GM23338 (cell line): ENCODE data around the gene RNF19B. TPM values are rescaled to one million over a fixed set of nuclear protein-coding genes. Genes with fewer than 3 reads are reported as not detected.

Experiments
- EZH2 ChIP-seq: fragments of 200-600 bp; sonication (generic); IDR thresholded peaks from one replicate; pipeline ENCODE4 v1.8.0; 2017; ENCODE audit warnings: antibody characterized with exemption, mild to moderate bottlenecking, low read depth; ENCODE audit not compliant: unreplicated experiment
- EZH2phosphoT487 ChIP-seq: fragments of 200-600 bp; sonication (generic); IDR thresholded peaks from one replicate; pipeline ENCODE4 v1.8.1; 2018; ENCODE audit warnings: antibody characterized with exemption; ENCODE audit not compliant: unreplicated experiment
- NANOG ChIP-seq: IDR thresholded peaks from 2 replicates; pipeline ENCODE4 v1.6.1; 2016; ENCODE audit warnings: antibody characterized with exemption, borderline replicate concordance
- POLR2AphosphoS5 ChIP-seq: IDR thresholded peaks from 2 replicates; pipeline ENCODE4 v1.6.1; 2016; ENCODE audit warnings: antibody characterized with exemption, low read depth
- STAT1 ChIP-seq: IDR thresholded peaks from one replicate; pipeline ENCODE4 v1.6.1; 2016; ENCODE audit warnings: antibody characterized with exemption; ENCODE audit not compliant: unreplicated experiment
- ZNF114 ChIP-seq: fragments of 250-450 bp; sonication (Bioruptor Pico); IDR thresholded peaks from 2 replicates; pipeline ENCODE4 v1.5.0; 2020; ENCODE audit warnings: mild to moderate bottlenecking, moderate library complexity
- ZNF331 ChIP-seq: fragments of 250-450 bp; sonication (Bioruptor Pico); IDR thresholded peaks from 2 replicates; pipeline ENCODE4 v1.5.0; 2020; ENCODE audit warnings: low read depth, mild to moderate bottlenecking, moderate library complexity
- polyA plus RNA-seq: library from polyadenylated mRNA; unstranded; fragments of >200 nt; fragmentation: Nextera tagmentation; extraction: Ambion mirVana; gene quantifications from 2 replicates; pipeline ENCODE4 v1.2.1, GENCODE V29; 2016
- total RNA-seq: library from RNA; depleted of rRNA; stranded (reverse); fragments of >200 nt; shearing (Covaris generic); gene quantifications from 2 replicates; pipeline ENCODE4 v1.2.3, GENCODE V29; 2014
- TF ChIP-seq, protein P1 (sequence below): fragments of 250-450 bp; sonication (Bioruptor Pico); IDR thresholded peaks from 2 replicates; pipeline ENCODE4 v1.5.0; 2020; ENCODE audit warnings: mild to moderate bottlenecking, moderate library complexity
- TF ChIP-seq, protein P2 (sequence below), 2 experiments: fragments of 200-600 bp in 1 of 2; sonication (generic) in 1 of 2; conservative IDR thresholded peaks; 2 replicates each; pipeline versions ENCODE4 v1.5.1 to v1.6.1; 2016 to 2017; ENCODE audit warnings: antibody characterized with exemption in 2 of 2, low read depth in 2 of 2, mild to moderate bottlenecking in 2 of 2, moderate library complexity in 1 of 2
- TF ChIP-seq, protein P3 (sequence below): IDR thresholded peaks from 2 replicates; pipeline ENCODE4 v1.6.1; 2016; ENCODE audit warnings: antibody characterized with exemption

The RNF19B gene
- total and polyA plus RNA-seq, 2 experiments from 2014 or later = 2.9 to 11.9 TPM

DNA sequence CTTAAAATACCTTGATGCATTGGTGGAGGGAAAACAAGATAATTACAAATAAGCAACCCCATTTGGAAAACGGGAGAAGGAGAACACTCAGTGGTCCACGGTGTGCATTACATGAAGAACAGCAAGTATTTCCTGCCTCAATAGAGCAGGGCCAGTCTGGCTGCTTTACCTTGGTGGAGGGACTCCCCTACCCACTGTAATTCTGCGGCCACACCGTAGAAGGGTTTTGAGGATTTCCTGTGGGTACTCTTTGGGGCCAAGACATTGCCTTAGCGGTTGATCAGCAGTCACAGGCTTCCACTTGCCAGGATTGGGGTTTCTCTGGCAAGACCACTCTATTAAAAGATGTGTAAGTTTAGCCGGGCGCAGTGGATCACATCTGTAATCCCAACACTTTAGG is 47.1 kb downstream of the RNF19B start (continued):
- TF ChIP-seq, protein P1, sequence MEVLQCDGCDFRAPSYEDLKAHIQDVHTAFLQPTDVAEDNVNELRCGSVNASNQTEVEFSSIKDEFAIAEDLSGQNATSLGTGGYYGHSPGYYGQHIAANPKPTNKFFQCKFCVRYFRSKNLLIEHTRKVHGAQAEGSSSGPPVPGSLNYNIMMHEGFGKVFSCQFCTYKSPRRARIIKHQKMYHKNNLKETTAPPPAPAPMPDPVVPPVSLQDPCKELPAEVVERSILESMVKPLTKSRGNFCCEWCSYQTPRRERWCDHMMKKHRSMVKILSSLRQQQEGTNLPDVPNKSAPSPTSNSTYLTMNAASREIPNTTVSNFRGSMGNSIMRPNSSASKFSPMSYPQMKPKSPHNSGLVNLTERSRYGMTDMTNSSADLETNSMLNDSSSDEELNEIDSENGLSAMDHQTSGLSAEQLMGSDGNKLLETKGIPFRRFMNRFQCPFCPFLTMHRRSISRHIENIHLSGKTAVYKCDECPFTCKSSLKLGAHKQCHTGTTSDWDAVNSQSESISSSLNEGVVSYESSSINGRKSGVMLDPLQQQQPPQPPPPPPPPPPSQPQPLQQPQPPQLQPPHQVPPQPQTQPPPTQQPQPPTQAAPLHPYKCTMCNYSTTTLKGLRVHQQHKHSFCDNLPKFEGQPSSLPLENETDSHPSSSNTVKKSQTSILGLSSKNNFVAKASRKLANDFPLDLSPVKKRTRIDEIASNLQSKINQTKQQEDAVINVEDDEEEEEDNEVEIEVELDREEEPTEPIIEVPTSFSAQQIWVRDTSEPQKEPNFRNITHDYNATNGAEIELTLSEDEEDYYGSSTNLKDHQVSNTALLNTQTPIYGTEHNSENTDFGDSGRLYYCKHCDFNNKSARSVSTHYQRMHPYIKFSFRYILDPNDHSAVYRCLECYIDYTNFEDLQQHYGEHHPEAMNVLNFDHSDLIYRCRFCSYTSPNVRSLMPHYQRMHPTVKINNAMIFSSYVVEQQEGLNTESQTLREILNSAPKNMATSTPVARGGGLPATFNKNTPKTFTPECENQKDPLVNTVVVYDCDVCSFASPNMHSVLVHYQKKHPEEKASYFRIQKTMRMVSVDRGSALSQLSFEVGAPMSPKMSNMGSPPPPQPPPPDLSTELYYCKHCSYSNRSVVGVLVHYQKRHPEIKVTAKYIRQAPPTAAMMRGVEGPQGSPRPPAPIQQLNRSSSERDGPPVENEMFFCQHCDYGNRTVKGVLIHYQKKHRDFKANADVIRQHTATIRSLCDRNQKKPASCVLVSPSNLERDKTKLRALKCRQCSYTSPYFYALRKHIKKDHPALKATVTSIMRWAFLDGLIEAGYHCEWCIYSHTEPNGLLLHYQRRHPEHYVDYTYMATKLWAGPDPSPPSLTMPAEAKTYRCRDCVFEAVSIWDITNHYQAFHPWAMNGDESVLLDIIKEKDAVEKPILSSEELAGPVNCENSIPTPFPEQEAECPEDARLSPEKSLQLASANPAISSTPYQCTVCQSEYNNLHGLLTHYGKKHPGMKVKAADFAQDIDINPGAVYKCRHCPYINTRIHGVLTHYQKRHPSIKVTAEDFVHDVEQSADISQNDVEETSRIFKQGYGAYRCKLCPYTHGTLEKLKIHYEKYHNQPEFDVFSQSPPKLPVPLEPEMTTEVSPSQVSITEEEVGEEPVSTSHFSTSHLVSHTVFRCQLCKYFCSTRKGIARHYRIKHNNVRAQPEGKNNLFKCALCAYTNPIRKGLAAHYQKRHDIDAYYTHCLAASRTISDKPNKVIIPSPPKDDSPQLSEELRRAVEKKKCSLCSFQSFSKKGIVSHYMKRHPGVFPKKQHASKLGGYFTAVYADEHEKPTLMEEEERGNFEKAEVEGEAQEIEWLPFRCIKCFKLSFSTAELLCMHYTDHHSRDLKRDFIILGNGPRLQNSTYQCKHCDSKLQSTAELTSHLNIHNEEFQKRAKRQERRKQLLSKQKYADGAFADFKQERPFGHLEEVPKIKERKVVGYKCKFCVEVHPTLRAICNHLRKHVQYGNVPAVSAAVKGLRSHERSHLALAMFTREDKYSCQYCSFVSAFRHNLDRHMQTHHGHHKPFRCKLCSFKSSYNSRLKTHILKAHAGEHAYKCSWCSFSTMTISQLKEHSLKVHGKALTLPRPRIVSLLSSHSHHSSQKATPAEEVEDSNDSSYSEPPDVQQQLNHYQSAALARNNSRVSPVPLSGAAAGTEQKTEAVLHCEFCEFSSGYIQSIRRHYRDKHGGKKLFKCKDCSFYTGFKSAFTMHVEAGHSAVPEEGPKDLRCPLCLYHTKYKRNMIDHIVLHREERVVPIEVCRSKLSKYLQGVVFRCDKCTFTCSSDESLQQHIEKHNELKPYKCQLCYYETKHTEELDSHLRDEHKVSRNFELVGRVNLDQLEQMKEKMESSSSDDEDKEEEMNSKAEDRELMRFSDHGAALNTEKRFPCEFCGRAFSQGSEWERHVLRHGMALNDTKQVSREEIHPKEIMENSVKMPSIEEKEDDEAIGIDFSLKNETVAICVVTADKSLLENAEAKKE (CRISPR knock-in tag) = no peak
- TF ChIP-seq NANOG (no peak), ZNF114 (no peak), ZNF331 (CRISPR knock-in tag) (no peak), EZH2 (no peak), STAT1 (no peak), POLR2AphosphoS5 (no peak), EZH2phosphoT487 (no peak)
- TF ChIP-seq, protein P2, sequence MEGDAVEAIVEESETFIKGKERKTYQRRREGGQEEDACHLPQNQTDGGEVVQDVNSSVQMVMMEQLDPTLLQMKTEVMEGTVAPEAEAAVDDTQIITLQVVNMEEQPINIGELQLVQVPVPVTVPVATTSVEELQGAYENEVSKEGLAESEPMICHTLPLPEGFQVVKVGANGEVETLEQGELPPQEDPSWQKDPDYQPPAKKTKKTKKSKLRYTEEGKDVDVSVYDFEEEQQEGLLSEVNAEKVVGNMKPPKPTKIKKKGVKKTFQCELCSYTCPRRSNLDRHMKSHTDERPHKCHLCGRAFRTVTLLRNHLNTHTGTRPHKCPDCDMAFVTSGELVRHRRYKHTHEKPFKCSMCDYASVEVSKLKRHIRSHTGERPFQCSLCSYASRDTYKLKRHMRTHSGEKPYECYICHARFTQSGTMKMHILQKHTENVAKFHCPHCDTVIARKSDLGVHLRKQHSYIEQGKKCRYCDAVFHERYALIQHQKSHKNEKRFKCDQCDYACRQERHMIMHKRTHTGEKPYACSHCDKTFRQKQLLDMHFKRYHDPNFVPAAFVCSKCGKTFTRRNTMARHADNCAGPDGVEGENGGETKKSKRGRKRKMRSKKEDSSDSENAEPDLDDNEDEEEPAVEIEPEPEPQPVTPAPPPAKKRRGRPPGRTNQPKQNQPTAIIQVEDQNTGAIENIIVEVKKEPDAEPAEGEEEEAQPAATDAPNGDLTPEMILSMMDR (conservative IDR thresholded peaks at IDR 0.05; ENCODE audit: low read depth in 2 of 2) = no peak
- TF ChIP-seq, protein P3, sequence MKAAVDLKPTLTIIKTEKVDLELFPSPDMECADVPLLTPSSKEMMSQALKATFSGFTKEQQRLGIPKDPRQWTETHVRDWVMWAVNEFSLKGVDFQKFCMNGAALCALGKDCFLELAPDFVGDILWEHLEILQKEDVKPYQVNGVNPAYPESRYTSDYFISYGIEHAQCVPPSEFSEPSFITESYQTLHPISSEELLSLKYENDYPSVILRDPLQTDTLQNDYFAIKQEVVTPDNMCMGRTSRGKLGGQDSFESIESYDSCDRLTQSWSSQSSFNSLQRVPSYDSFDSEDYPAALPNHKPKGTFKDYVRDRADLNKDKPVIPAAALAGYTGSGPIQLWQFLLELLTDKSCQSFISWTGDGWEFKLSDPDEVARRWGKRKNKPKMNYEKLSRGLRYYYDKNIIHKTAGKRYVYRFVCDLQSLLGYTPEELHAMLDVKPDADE = no peak
